Measurements from ENCODE around the gene SRBD1. TPM values are rescaled to one million over a fixed set of nuclear protein-coding genes. Genes with fewer than 3 reads are reported as not detected.

The SRBD1 gene
- 10 to 100 TPM; 18.1 to 20.4 TPM for total RNA-seq

GRCh38 chr2:45611020-45611859, at the start of gene SRBD1:
SRBD1 (minus strand) TSS chr2:45611267; CDS start chr2:45605441, 5,826 bp downstream.
- peak within 1 kb of the TSS; percentile 97 for H3K27ac Mint-ChIP-seq
- ATAC-seq, result peak; percentile 95 to 98
- peak; percentile 91 to 94 for DNase-seq (ENCODE audit: low spot score in 2 of 2)
- no peaks in the 10 kb centered on the region for H3K9me3 Mint-ChIP-seq
- H3K36me3 Mint-ChIP-seq, result no peaks in the 10 kb centered on the region

- Mint-ChIP-seq H3K9me3 (no peaks in the 10 kb centered on the region), H3K36me3 (peaks cover 7 to 20% of the 10 kb centered on the region in 2 donors), H3K27ac (no peak overlapping the region)
- DNase-seq (ENCODE audit: low spot score in 2 of 2) (no peak), ATAC-seq (no peak)
Measured at GRCh38 chr2:45654250-45654649, 43.2 kb upstream of the SRBD1 start.

GRCh38 chr2:45653122-45653913, 42.3 kb upstream of the SRBD1 start:
- no peak for ATAC-seq
- peaks cover 7 to 20% of the 10 kb centered on the region in 2 donors for H3K36me3 Mint-ChIP-seq
- no peak overlapping the region for H3K27ac Mint-ChIP-seq
- no peaks in the 10 kb centered on the region for H3K9me3 Mint-ChIP-seq
- DNase-seq (ENCODE audit: low spot score in 2 of 2), result no peak

GRCh38 chr2:45652090-45653031, 41.3 kb upstream of the SRBD1 start:
- ATAC-seq (no peak), DNase-seq (ENCODE audit: low spot score in 2 of 2) (peak in 1 of 2 donors; percentile 17)
- peaks cover 7 to 20% of the 10 kb centered on the region in 2 donors for H3K36me3 Mint-ChIP-seq
- H3K27ac Mint-ChIP-seq, result peak overlapping the region; percentile 67 to 93
- H3K9me3 Mint-ChIP-seq, result no peaks in the 10 kb centered on the region

- DNase-seq (ENCODE audit: low spot score in 2 of 2) (peak in 1 of 2 donors; percentile 18), ATAC-seq (peak; percentile 11 to 31)
- Mint-ChIP-seq H3K36me3 (peaks cover 7 to 20% of the 10 kb centered on the region in 2 donors), H3K9me3 (no peaks in the 10 kb centered on the region), H3K27ac (peak within 1 kb of the TSS; percentile 93 to 97)
Measured at GRCh38 chr2:45651415-45652089, 40.5 kb upstream of the SRBD1 start, which contains the start of gene PRKCE. PRKCE (plus strand) TSS chr2:45651675.

GRCh38 chr2:45650851-45651414, 39.9 kb upstream of the SRBD1 start:
- ATAC-seq (peak; percentile 73 to 88), DNase-seq (ENCODE audit: low spot score in 2 of 2) (peak; percentile 83 to 89)
- Mint-ChIP-seq H3K9me3 (no peaks in the 10 kb centered on the region), H3K36me3 (peaks cover 7 to 20% of the 10 kb centered on the region in 2 donors), H3K27ac (peak overlapping the region; percentile 93 to 97)

GRCh38 chr2:45649858-45650811, 39.1 kb upstream of the SRBD1 start:
- peak overlapping the region; percentile 60 to 93 for H3K27ac Mint-ChIP-seq
- peaks cover 7 to 20% of the 10 kb centered on the region in 2 donors for H3K36me3 Mint-ChIP-seq
- peak; percentile 48 to 88 for DNase-seq (ENCODE audit: low spot score in 2 of 2)
- ATAC-seq, result peak; percentile 28 to 71
- H3K9me3 Mint-ChIP-seq, result no peaks in the 10 kb centered on the region

GRCh38 chr2:45649462-45649857, 38.4 kb upstream of the SRBD1 start:
- no peak for ATAC-seq
- DNase-seq (ENCODE audit: low spot score in 2 of 2), result no peak
- Mint-ChIP-seq H3K27ac (peak overlapping the region; percentile 60 to 93), H3K9me3 (no peaks in the 10 kb centered on the region), H3K36me3 (peaks cover 7 to 20% of the 10 kb centered on the region in 2 donors)

GRCh38 chr2:45648636-45649035, 37.6 kb upstream of the SRBD1 start:
- ATAC-seq, result no peak

GRCh38 chr2:45647986-45648520, 37.0 kb upstream of the SRBD1 start:
- peaks cover 7 to 20% of the 10 kb centered on the region in 2 donors for H3K36me3 Mint-ChIP-seq
- no peaks in the 10 kb centered on the region for H3K9me3 Mint-ChIP-seq
- DNase-seq (ENCODE audit: low spot score in 2 of 2), result no peak
- no peak for ATAC-seq
- no peak overlapping the region for H3K27ac Mint-ChIP-seq

More at GRCh38 chr2:45648636-45649035, 37.6 kb upstream of the SRBD1 start:
- Mint-ChIP-seq H3K27ac (no peak overlapping the region), H3K9me3 (no peaks in the 10 kb centered on the region), H3K36me3 (peaks cover 7 to 20% of the 10 kb centered on the region in 2 donors)
- DNase-seq (ENCODE audit: low spot score in 2 of 2), result no peak

GRCh38 chr2:45647356-45647755, 36.3 kb upstream of the SRBD1 start:
- DNase-seq (ENCODE audit: low spot score in 2 of 2) (no peak), ATAC-seq (no peak)
- peaks cover 3 to 13% of the 10 kb centered on the region in 2 donors for H3K36me3 Mint-ChIP-seq
- H3K9me3 Mint-ChIP-seq, result no peaks in the 10 kb centered on the region
- no peak overlapping the region for H3K27ac Mint-ChIP-seq

GRCh38 chr2:45646289-45646688, 35.2 kb upstream of the SRBD1 start:
- ATAC-seq, result no peak
- Mint-ChIP-seq H3K9me3 (no peaks in the 10 kb centered on the region), H3K27ac (no peak overlapping the region), H3K36me3 (peaks cover 0 to 6% of the 10 kb centered on the region in 2 donors)
- DNase-seq (ENCODE audit: low spot score in 2 of 2), result no peak

GRCh38 chr2:45643543-45644542, 32.8 kb upstream of the SRBD1 start:
- DNase-seq (ENCODE audit: low spot score in 2 of 2) (peak; percentile 67 to 87), ATAC-seq (peak; percentile 98)
- no peaks in the 10 kb centered on the region for H3K9me3 Mint-ChIP-seq

More at GRCh38 chr2:45643543-45644542, 32.8 kb upstream of the SRBD1 start:
- Mint-ChIP-seq H3K27ac (no peak overlapping the region), H3K36me3 (no peaks in the 10 kb centered on the region)

All from activated naive CD4-positive, alpha-beta T cell treated with anti-CD3 and anti-CD28 coated beads, Interleukin-2, amount 50 U/mL, for 72 hours (primary cell).